Karpas-422 (cell line): ENCODE data around the gene KCNG2. TPM values are rescaled to one million over a fixed set of nuclear protein-coding genes. Genes with fewer than 3 reads are reported as not detected.

ENCODE experiments used
- DNase-seq: peaks from one replicate; pipeline ENCODE4 v3.0.0-alpha.2; 2015
- H2AFZ ChIP-seq: fragments of 200-600 bp; sonication (generic); 2 replicates; pipeline ENCODE4 v1.6.1; 2014; ENCODE audit warnings: antibody characterized with exemption, low read length, mixed read lengths
- H3K27ac ChIP-seq: fragments of 200-600 bp; sonication (generic); 2 replicates; pipeline ENCODE4 v1.5.1; 2014; ENCODE audit warnings: mild to moderate bottlenecking, low read length, moderate library complexity
- H3K27me3 ChIP-seq: fragments of 200-600 bp; sonication (generic); 2 replicates; pipeline ENCODE4 v1.6.1; 2014; ENCODE audit warnings: low read length, mixed read lengths
- H3K36me3 ChIP-seq: fragments of 200-600 bp; sonication (generic); 2 replicates; pipeline ENCODE4 v1.6.1; 2014; ENCODE audit warnings: low read length, mixed read lengths; ENCODE audit not compliant: insufficient read depth
- H3K4me1 ChIP-seq: fragments of 200-600 bp; sonication (generic); 2 replicates; pipeline ENCODE4 v1.6.1; 2014; ENCODE audit warnings: mild to moderate bottlenecking, low read length, mixed read lengths
- H3K4me2 ChIP-seq: fragments of 200-600 bp; sonication (generic); 2 replicates; pipeline ENCODE4 v1.6.1; 2014; ENCODE audit warnings: low read length, low read depth, mild to moderate bottlenecking; ENCODE audit not compliant: poor library complexity, severe bottlenecking
- H3K4me3 ChIP-seq: fragments of 200-600 bp; sonication (generic); 2 replicates; pipeline ENCODE4 v1.5.1; 2014; ENCODE audit warnings: mild to moderate bottlenecking, antibody characterized with exemption, low read length, mixed read lengths
- H3K79me2 ChIP-seq: fragments of 200-600 bp; sonication (generic); 2 replicates; pipeline ENCODE4 v1.6.1; 2014; ENCODE audit warnings: mild to moderate bottlenecking, low read length, mixed read lengths
- H3K9ac ChIP-seq: fragments of 200-600 bp; sonication (generic); 2 replicates; pipeline ENCODE4 v1.6.0; 2014; ENCODE audit warnings: low read length
- H3K9me2 ChIP-seq: fragments of 200-600 bp; sonication (generic), shearing (Covaris generic); replicated peaks from 2 replicates; pipeline ENCODE4 v1.6.0; 2014; ENCODE audit warnings: mild to moderate bottlenecking, low read length, moderate library complexity; ENCODE audit not compliant: insufficient read depth
- H3K9me3 ChIP-seq: fragments of 300-700, 200-600 bp; sonication (generic); 2 replicates; pipeline ENCODE4 v1.6.1; 2014; ENCODE audit warnings: low read length, mixed read lengths
- H4K20me1 ChIP-seq: fragments of 200-600 bp; sonication (generic); 2 replicates; pipeline ENCODE4 v1.6.1; 2014; ENCODE audit warnings: mild to moderate bottlenecking, antibody characterized with exemption, low read length, low read depth; ENCODE audit not compliant: insufficient read depth
- total RNA-seq: library from RNA; depleted of rRNA; stranded (reverse); fragments of >200 nt; shearing (Covaris generic); gene quantifications from 2 replicates; pipeline ENCODE4 v1.2.3, GENCODE V29; 2014; ENCODE audit warnings: low replicate concordance

The KCNG2 gene
- total RNA-seq, 1 experiment from 2014 or later: not detected

DNA sequence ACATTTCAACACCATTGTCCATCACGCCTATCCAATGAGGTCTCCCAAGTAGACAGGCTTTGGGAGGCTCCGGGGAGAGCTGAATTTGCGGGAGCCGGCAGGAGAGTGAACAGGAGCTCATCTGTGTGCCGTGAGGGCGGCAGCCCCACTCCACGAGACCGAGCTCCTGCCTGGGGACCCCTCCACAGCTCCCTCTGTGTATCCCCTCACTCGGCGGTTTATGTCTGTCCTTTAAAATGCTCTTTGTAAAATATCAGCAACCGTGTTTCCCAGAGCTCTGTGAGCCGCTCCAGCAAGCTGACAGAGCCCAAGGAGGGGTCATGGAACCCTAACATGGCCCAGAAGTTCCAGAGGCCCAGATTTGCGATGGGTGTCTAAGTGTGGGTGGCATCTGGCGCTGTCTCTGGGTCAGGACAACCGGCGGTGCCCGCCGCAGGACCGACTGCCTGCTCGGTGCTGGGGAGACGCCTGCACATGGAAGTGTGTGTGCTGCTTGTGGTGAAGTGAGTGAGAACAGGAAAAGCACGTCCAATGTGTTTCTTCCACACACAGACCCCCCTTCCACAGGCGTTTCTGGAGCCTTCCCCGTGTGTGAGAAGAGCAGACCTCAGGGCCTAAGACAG lies 118.9 kb downstream of the KCNG2 start:
- Histone ChIP-seq H2AFZ (no peak overlapping the region), H3K9me3 (peaks cover 9% of the 10 kb centered on the region; the same call in 1 of the 2 replicates), H3K4me3 (no peak overlapping the region), H4K20me1 (no peaks in the 10 kb centered on the region), H3K4me2 (no peak overlapping the region), H3K4me1 (no peaks in the 10 kb centered on the region), H3K36me3 (peaks cover 37% of the 10 kb centered on the region), H3K27ac (no peak overlapping the region), H3K27me3 (no peaks in the 10 kb centered on the region), H3K9ac (no peak overlapping the region), H3K9me2 (no peaks in the 10 kb centered on the region), H3K79me2 (peaks cover 37% of the 10 kb centered on the region)
- no peak for DNase-seq

- peaks cover 44% of the 10 kb centered on the region for H3K36me3 ChIP-seq
- H3K4me1 ChIP-seq: no peaks in the 10 kb centered on the region
- no peaks in the 10 kb centered on the region for H3K27me3 ChIP-seq
- no peaks in the 10 kb centered on the region for H4K20me1 ChIP-seq
- no peak overlapping the region for H3K4me2 ChIP-seq
- no peak for DNase-seq
- H3K9ac ChIP-seq: no peak overlapping the region
- H3K27ac ChIP-seq: no peak overlapping the region
- H3K9me3 ChIP-seq: peaks cover 9% of the 10 kb centered on the region; the same call in 1 of the 2 replicates
- no peaks in the 10 kb centered on the region for H3K9me2 ChIP-seq
- H3K4me3 ChIP-seq: no peak overlapping the region
- no peak overlapping the region for H2AFZ ChIP-seq
- peaks cover 37% of the 10 kb centered on the region for H3K79me2 ChIP-seq
Measured at GRCh38 chr18:79917169-79917852, 119.6 kb downstream of the KCNG2 start.

DNA sequence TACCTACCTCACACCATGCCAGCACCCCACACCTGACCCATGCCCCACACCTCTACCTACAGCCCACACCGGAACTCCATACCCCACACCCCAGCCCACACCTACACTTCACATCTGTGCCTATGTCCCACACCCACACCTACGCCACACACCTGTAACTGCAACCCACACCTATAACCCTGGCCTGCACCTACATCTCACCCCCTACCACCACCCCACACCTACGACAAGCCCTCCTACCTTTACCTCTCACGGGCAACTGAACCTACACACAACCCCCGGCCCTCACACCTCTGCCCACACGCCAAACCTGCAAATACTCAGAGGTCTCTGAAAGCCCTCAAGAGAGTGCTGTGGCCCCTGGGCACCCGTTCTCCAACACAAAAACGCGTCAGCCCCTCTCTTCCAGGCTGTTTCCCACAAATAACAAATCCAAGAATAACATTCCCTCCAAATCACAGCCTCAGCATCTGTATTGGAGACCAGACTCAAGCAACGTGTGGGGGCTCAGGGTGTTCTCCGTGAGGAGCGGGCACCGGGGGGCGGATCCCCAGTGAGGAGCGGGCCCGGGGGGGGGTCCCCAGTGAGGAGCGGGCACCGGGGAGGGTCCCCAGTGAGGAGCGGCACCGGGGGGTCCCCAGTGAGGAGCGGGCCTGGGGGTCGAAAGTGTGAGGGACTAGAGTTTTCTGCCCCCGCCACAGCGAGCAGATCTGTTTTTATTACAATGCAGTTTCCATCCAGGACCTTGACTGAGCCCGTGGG lies 120.3 kb downstream of the KCNG2 start:
- Histone ChIP-seq H3K27me3 (no peaks in the 10 kb centered on the region), H3K79me2 (peaks cover 32% of the 10 kb centered on the region), H3K4me2 (no peak overlapping the region), H4K20me1 (no peaks in the 10 kb centered on the region), H3K9me3 (peaks cover 9% of the 10 kb centered on the region; the same call in 1 of the 2 replicates), H3K9me2 (no peaks in the 10 kb centered on the region), H3K9ac (no peak overlapping the region), H2AFZ (no peak overlapping the region), H3K4me3 (no peak overlapping the region), H3K27ac (no peak overlapping the region), H3K4me1 (no peaks in the 10 kb centered on the region), H3K36me3 (peaks cover 40% of the 10 kb centered on the region)
- DNase-seq: no peak

GRCh38 chr18:79918615-79919011 lies 120.9 kb downstream of the KCNG2 start:
- H3K9me3 ChIP-seq: peaks cover 12% of the 10 kb centered on the region; the same call in 1 of the 2 replicates
- H3K4me3 ChIP-seq: no peak overlapping the region
- H3K9ac ChIP-seq: no peak overlapping the region
- no peak overlapping the region for H2AFZ ChIP-seq
- H3K36me3 ChIP-seq: peaks cover 39% of the 10 kb centered on the region
- H3K79me2 ChIP-seq: peaks cover 31% of the 10 kb centered on the region
- no peak overlapping the region for H3K27ac ChIP-seq
- H3K27me3 ChIP-seq: no peaks in the 10 kb centered on the region
- DNase-seq: no peak
- no peaks in the 10 kb centered on the region for H4K20me1 ChIP-seq
- H3K4me2 ChIP-seq: no peak overlapping the region
- no peaks in the 10 kb centered on the region for H3K4me1 ChIP-seq
- no peaks in the 10 kb centered on the region for H3K9me2 ChIP-seq

DNA sequence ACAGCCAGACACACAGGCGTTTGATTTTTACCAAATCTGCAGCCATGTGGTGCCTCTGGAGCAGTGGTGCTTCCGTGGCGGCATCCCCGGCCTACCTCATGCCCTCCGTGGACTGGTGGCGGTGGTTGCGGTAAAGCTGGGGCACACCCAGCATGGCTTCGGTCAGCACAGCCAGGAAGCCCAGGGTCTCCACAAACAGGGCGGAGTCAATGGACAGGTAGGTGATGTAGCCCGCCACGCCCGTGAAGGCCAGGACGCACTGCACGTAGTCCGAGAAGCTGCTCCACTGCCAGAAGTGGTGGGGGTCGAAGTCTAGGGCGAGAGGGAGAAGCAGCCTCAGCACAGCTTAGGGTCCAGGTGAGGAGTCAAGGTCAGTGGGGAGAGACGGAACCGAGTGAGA lies 121.4 kb downstream of the KCNG2 start:
- Histone ChIP-seq H3K27ac (no peak overlapping the region), H2AFZ (no peak overlapping the region), H3K36me3 (peaks cover 44% of the 10 kb centered on the region), H4K20me1 (no peaks in the 10 kb centered on the region), H3K27me3 (no peaks in the 10 kb centered on the region), H3K79me2 (peaks cover 36% of the 10 kb centered on the region), H3K4me2 (no peak overlapping the region), H3K9ac (no peak overlapping the region), H3K4me3 (no peak overlapping the region), H3K4me1 (no peaks in the 10 kb centered on the region), H3K9me3 (peaks cover 17% of the 10 kb centered on the region; the same call in 1 of the 2 replicates), H3K9me2 (no peaks in the 10 kb centered on the region)
- DNase-seq: no peak

GRCh38 chr18:79921984-79922965 lies 124.5 kb downstream of the KCNG2 start:
- Histone ChIP-seq H3K36me3 (peaks cover 58% of the 10 kb centered on the region), H3K9me2 (no peaks in the 10 kb centered on the region), H3K27me3 (no peaks in the 10 kb centered on the region), H2AFZ (no peak overlapping the region), H3K79me2 (peaks cover 54% of the 10 kb centered on the region), H3K9me3 (peaks cover 15% of the 10 kb centered on the region; the same call in 1 of the 2 replicates), H3K4me1 (no peaks in the 10 kb centered on the region), H3K27ac (no peak overlapping the region), H3K4me3 (no peak overlapping the region), H3K9ac (no peak overlapping the region), H3K4me2 (no peak overlapping the region), H4K20me1 (no peaks in the 10 kb centered on the region)
- peak; percentile 50 for DNase-seq

DNA sequence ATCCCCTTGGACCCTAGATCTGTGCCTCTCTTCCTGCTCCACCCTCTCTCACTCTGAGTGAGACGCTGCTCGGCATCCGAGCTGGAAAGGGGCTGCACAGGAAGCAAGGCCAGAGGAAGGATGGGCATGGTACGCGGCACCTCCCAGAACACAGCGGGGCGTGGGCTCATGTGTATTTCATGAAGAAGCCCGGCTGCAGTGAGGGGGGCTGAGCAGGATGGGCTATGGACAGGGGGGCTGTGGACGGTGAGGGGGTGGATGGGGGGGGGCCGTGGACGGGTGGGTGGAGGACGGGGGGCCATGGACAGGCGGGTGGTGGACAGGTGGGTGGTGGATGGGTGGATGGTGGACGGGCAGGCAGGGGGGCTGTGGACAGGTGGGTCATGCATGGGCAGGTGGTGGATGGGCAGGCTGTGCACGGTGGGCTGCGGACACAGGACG lies 125.3 kb downstream of the KCNG2 start:
- no peak overlapping the region for H2AFZ ChIP-seq
- H3K79me2 ChIP-seq: peaks cover 54% of the 10 kb centered on the region
- H4K20me1 ChIP-seq: no peaks in the 10 kb centered on the region

More for the DNA sequence above, 125.3 kb downstream of the KCNG2 start:
- DNase-seq: no peak
- Histone ChIP-seq H3K4me2 (no peak overlapping the region), H3K4me1 (no peaks in the 10 kb centered on the region), H3K4me3 (no peak overlapping the region), H3K9ac (no peak overlapping the region), H3K9me2 (no peaks in the 10 kb centered on the region), H3K36me3 (peaks cover 53% of the 10 kb centered on the region), H3K27ac (no peak overlapping the region), H3K9me3 (peaks cover 15% of the 10 kb centered on the region; the same call in 1 of the 2 replicates), H3K27me3 (no peaks in the 10 kb centered on the region)
